Neural cell (in vitro differentiated cells): ENCODE data around the gene IRAK4. TPM values are rescaled to one million over a fixed set of nuclear protein-coding genes. Genes with fewer than 3 reads are reported as not detected.

Experiments
- H2AFZ ChIP-seq: fragments of 200-600, 300-800 bp; sonication (generic), shearing (Covaris generic); 2 replicates; pipeline ENCODE4 v1.6.0; 2014; ENCODE audit warnings: low read depth, mild to moderate bottlenecking, antibody characterized with exemption, low read length, moderate library complexity
- H3F3A ChIP-seq: fragments of 200-600 bp; shearing (Covaris generic); 2 replicates; pipeline ENCODE4 v1.6.1; 2016; ENCODE audit warnings: mild to moderate bottlenecking, moderate library complexity, mixed read lengths, antibody characterized with exemption, low read length; ENCODE audit not compliant: insufficient read depth, poor library complexity, severe bottlenecking
- H3K27ac ChIP-seq: fragments of 200-600, 300-800 bp; sonication (generic), shearing (Covaris generic); 2 replicates; pipeline ENCODE4 v1.5.1; 2014; ENCODE audit warnings: mild to moderate bottlenecking, low read length, moderate library complexity
- H3K27me3 ChIP-seq: fragments of 300-800, 200-600 bp; sonication (generic), shearing (Covaris generic); 2 replicates; pipeline ENCODE4 v1.6.0; 2014; ENCODE audit warnings: mild to moderate bottlenecking, low read depth, low read length, moderate library complexity; ENCODE audit not compliant: insufficient read depth
- H3K36me3 ChIP-seq: fragments of 300-800, 200-600 bp; sonication (generic), shearing (Covaris generic); 2 replicates; pipeline ENCODE4 v1.5.1; 2014; ENCODE audit warnings: mild to moderate bottlenecking, antibody characterized with exemption, low read length, moderate library complexity; ENCODE audit not compliant: insufficient read depth
- H3K4me2 ChIP-seq: fragments of 300-800, 200-600 bp; sonication (generic), shearing (Covaris generic); 2 replicates; pipeline ENCODE4 v1.6.0; 2014; ENCODE audit warnings: mild to moderate bottlenecking, low read length
- H3K4me3 ChIP-seq: fragments of 300-800, 200-600 bp; sonication (generic), shearing (Covaris generic); 2 replicates; pipeline ENCODE4 v1.5.1; 2014; ENCODE audit warnings: mild to moderate bottlenecking, low read length, moderate library complexity
- H3K79me2 ChIP-seq: fragments of 200-600 bp; shearing (Covaris generic); replicated peaks from 2 replicates; pipeline ENCODE4 v1.6.0; 2014; ENCODE audit warnings: mild to moderate bottlenecking, low read length, moderate library complexity; ENCODE audit not compliant: insufficient read depth
- H3K9ac ChIP-seq: fragments of 300-800, 200-600 bp; sonication (generic), shearing (Covaris generic); 2 replicates; pipeline ENCODE4 v1.6.1; 2016; ENCODE audit warnings: mild to moderate bottlenecking, low read length, mixed read lengths
- H3K9me2 ChIP-seq: fragments of 200-600 bp; shearing (Covaris generic); 2 replicates; pipeline ENCODE4 v1.6.1; 2016; ENCODE audit warnings: mild to moderate bottlenecking, low read length, mixed read lengths; ENCODE audit not compliant: insufficient read depth
- H3K9me3 ChIP-seq: fragments of 200-600, 300-800 bp; sonication (generic), shearing (Covaris generic); 2 replicates; pipeline ENCODE4 v1.6.1; 2016; ENCODE audit warnings: mild to moderate bottlenecking, mixed run types, low read length, moderate library complexity, mixed read lengths
- H4K20me1 ChIP-seq: fragments of 200-600 bp; shearing (Covaris generic); 2 replicates; pipeline ENCODE4 v1.6.1; 2016; ENCODE audit warnings: mild to moderate bottlenecking, mixed run types; ENCODE audit not compliant: insufficient read depth
- EP300 ChIP-seq: fragments of 450-650 bp; conservative IDR thresholded peaks from 2 replicates; pipeline ENCODE4 v1.6.1; 2014; ENCODE audit warnings: antibody characterized with exemption, mild to moderate bottlenecking, moderate library complexity; ENCODE audit not compliant: poor library complexity, severe bottlenecking
- EZH2 ChIP-seq: fragments of 200-600, 300-800 bp; shearing (Covaris generic), sonication (generic); IDR thresholded peaks from 2 replicates; pipeline ENCODE4 v1.6.1; 2014; ENCODE audit warnings: antibody characterized with exemption, low read length, borderline replicate concordance, mild to moderate bottlenecking; ENCODE audit not compliant: insufficient read depth, poor library complexity, severe bottlenecking
- MXI1 ChIP-seq: fragments of 450-650 bp; conservative IDR thresholded peaks from 2 replicates; pipeline ENCODE4 v1.6.1; 2014; ENCODE audit warnings: antibody characterized with exemption, mild to moderate bottlenecking; ENCODE audit not compliant: poor library complexity, severe bottlenecking
- POLR2AphosphoS5 ChIP-seq: IDR thresholded peaks from 2 replicates; pipeline ENCODE4 v1.6.1; 2012
- RAD21 ChIP-seq: fragments of 450-650 bp; conservative IDR thresholded peaks from 2 replicates; pipeline ENCODE4 v1.6.1; 2014; ENCODE audit warnings: antibody characterized with exemption, mild to moderate bottlenecking, moderate library complexity
- SMC3 ChIP-seq: fragments of 450-650 bp; conservative IDR thresholded peaks from 2 replicates; pipeline ENCODE4 v1.6.1; 2014; ENCODE audit warnings: antibody characterized with exemption, mild to moderate bottlenecking, moderate library complexity; ENCODE audit not compliant: poor library complexity
- TAF1 ChIP-seq: IDR thresholded peaks from 2 replicates; pipeline ENCODE4 v1.6.1; 2012; ENCODE audit warnings: low read depth
- polyA plus RNA-seq: library from polyadenylated mRNA; depleted of rRNA; stranded (reverse); fragments of >200 nt; gene quantifications from 2 replicates; pipeline ENCODE4 v1.2.3, GENCODE V29; 2014
- TF ChIP-seq, protein P1 (sequence below): fragments of 450-650 bp; IDR thresholded peaks from 2 replicates; pipeline ENCODE4 v1.5.1; 2014; ENCODE audit warnings: antibody characterized with exemption, mild to moderate bottlenecking, moderate library complexity; ENCODE audit not compliant: poor library complexity, severe bottlenecking
- TF ChIP-seq, protein P2 (sequence below): IDR thresholded peaks from 2 replicates; pipeline ENCODE4 v1.6.1; 2012; ENCODE audit warnings: borderline replicate concordance

IRAK4 gene
- polyA plus RNA-seq, 1 donor from 2014 or later: 7.0 TPM

DNA sequence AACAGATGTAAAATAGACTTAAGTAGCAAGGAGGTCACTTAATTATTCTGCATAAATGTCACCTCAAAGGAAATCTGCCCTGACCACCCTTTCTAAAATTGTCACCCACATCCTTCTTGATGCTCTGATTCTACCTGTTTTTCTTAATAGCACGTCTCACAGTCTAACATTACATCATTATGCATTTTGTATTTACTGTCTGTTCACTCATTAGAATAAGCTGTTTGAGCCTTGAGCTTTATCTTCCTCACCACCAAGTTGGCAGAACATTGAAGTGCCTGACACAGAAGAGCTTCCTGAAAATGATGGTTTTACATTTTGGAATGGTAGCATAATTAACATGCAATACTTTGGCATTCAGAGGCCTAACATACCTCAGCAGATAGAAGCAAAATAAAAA, 68.3 kb downstream of the IRAK4 start:
- Histone ChIP-seq H3K79me2 (no peaks in the 10 kb centered on the region), H3K4me2 (no peak overlapping the region), H3K27me3 (no peaks in the 10 kb centered on the region), H3K9me2 (no peaks in the 10 kb centered on the region), H3K36me3 (no peaks in the 10 kb centered on the region), H4K20me1 (no peaks in the 10 kb centered on the region), H3K27ac (no peak overlapping the region), H3K9me3 (no peaks in the 10 kb centered on the region), H3K9ac (no peak overlapping the region), H2AFZ (no peak overlapping the region), H3F3A (no peaks in the 10 kb centered on the region), H3K4me3 (no peak overlapping the region)
- TF ChIP-seq EP300 (no peak), MXI1 (no peak), EZH2 (no peak), SMC3 (no peak), TAF1 (no peak), POLR2AphosphoS5 (no peak), RAD21 (no peak)
- TF ChIP-seq, protein P1, sequence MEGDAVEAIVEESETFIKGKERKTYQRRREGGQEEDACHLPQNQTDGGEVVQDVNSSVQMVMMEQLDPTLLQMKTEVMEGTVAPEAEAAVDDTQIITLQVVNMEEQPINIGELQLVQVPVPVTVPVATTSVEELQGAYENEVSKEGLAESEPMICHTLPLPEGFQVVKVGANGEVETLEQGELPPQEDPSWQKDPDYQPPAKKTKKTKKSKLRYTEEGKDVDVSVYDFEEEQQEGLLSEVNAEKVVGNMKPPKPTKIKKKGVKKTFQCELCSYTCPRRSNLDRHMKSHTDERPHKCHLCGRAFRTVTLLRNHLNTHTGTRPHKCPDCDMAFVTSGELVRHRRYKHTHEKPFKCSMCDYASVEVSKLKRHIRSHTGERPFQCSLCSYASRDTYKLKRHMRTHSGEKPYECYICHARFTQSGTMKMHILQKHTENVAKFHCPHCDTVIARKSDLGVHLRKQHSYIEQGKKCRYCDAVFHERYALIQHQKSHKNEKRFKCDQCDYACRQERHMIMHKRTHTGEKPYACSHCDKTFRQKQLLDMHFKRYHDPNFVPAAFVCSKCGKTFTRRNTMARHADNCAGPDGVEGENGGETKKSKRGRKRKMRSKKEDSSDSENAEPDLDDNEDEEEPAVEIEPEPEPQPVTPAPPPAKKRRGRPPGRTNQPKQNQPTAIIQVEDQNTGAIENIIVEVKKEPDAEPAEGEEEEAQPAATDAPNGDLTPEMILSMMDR: no peak
- TF ChIP-seq, protein P2, sequence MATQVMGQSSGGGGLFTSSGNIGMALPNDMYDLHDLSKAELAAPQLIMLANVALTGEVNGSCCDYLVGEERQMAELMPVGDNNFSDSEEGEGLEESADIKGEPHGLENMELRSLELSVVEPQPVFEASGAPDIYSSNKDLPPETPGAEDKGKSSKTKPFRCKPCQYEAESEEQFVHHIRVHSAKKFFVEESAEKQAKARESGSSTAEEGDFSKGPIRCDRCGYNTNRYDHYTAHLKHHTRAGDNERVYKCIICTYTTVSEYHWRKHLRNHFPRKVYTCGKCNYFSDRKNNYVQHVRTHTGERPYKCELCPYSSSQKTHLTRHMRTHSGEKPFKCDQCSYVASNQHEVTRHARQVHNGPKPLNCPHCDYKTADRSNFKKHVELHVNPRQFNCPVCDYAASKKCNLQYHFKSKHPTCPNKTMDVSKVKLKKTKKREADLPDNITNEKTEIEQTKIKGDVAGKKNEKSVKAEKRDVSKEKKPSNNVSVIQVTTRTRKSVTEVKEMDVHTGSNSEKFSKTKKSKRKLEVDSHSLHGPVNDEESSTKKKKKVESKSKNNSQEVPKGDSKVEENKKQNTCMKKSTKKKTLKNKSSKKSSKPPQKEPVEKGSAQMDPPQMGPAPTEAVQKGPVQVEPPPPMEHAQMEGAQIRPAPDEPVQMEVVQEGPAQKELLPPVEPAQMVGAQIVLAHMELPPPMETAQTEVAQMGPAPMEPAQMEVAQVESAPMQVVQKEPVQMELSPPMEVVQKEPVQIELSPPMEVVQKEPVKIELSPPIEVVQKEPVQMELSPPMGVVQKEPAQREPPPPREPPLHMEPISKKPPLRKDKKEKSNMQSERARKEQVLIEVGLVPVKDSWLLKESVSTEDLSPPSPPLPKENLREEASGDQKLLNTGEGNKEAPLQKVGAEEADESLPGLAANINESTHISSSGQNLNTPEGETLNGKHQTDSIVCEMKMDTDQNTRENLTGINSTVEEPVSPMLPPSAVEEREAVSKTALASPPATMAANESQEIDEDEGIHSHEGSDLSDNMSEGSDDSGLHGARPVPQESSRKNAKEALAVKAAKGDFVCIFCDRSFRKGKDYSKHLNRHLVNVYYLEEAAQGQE: no peak

DNA sequence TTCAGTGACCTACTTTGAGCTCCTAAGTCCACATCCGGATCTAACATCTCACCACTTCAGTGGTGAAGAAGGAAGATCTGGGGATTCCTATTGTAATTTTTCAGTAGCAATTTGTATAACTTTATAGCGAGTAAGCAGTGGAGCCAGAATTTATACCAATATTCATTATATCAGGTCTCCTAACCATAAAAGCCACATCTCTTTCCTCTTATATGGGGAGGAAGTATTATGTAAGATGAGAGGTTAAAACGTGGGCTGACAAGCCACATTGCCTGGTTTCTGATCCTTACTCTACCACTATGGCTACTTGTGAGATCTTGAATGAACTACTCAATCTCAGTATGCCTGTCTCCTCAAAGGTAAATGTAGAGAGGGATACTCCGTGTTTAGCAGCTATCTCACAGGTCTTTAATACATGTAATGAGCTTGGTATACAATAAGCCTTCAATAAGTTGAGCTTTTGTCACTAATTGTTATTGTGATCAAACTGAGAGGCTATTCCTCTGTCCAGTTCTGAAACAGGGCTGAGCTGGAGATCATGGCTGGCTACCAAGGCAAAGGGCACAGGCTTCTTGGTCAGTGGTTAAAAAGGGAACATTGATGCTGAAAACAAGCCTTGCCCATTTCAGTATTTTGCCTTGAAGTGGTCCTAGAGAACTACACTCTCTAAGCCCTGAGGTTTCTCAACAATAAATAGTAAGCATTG, 73.9 kb downstream of the IRAK4 start:
- no peaks in the 10 kb centered on the region for H3F3A ChIP-seq
- TF ChIP-seq RAD21 (no peak), POLR2AphosphoS5 (no peak), SMC3 (no peak), EP300 (no peak), TAF1 (no peak), EZH2 (no peak), MXI1 (no peak)
- TF ChIP-seq, protein P2: no peak
- TF ChIP-seq, protein P1: no peak
- no peaks in the 10 kb centered on the region for H3K9me2 ChIP-seq
- no peaks in the 10 kb centered on the region for H3K79me2 ChIP-seq
- H2AFZ ChIP-seq: no peak overlapping the region
- H3K36me3 ChIP-seq: no peaks in the 10 kb centered on the region
- no peaks in the 10 kb centered on the region for H3K9me3 ChIP-seq
- H3K4me2 ChIP-seq: no peak overlapping the region
- no peak overlapping the region for H3K4me3 ChIP-seq
- no peaks in the 10 kb centered on the region for H4K20me1 ChIP-seq
- H3K27ac ChIP-seq: no peak overlapping the region
- H3K9ac ChIP-seq: no peak overlapping the region
- peaks cover 24% of the 10 kb centered on the region for H3K27me3 ChIP-seq
